GM18868 (cell line): Measurements from ENCODE around the gene COL3A1.

Experiments used
- ATAC-seq: cut with Tn5 transposase; IDR thresholded peaks from one replicate; pipeline ENCODE4 v1.9.1; 2021; ENCODE audit warnings: mild to moderate bottlenecking, moderate library complexity; ENCODE audit not compliant: unreplicated experiment

Gene COL3A1

DNA sequence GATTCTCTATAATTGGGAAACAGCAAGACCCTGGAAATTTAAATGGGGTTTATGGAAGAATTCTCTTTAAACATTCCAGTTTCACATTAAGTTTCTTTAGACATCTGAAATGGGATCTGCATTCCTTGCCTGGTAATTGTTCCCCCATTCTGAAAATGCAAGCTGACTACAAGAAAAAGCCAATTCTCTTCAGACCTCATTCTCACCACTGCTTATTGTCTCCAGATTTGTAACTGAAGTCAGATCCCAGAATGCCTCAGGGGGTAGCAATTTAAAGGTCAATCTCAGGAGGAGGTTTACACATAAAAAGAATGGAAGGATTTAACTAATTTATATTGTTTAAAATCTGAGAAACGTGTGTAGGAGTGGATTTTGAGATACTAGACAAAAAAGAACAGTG lies 41.2 kb downstream of the COL3A1 start:
- no peak for ATAC-seq

DNA sequence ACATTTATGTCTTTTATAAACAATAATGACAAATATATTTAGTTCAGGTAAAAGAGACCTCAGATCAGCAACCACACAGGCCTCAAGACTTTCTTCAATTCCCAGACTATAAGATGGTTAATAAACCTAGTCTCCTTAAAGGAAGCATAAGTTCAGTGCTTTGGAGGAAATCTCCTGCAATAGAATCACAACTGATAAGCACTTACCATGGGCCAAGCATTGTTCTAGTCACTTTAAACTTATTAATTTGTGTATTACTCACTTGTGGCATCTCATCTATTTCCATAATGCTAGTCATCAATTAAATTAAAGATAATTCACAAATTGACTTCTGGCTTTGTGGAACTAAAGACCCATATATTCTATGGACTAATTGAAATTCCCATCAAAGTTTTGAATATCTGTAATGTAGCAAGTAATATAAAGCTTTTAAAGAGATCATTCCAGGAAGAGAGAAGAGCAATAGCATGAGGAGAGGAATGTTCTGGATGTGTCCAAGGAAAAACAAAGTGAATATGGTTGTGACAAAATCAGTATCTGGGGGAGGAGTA lies 42.2 kb downstream of the COL3A1 start:
- ATAC-seq = no peak

- ATAC-seq = no peak
Measured at GRCh38 chr2:189018631-189019030, 44.5 kb downstream of the COL3A1 start.

GRCh38 chr2:189020179-189020578 lies 46.0 kb downstream of the COL3A1 start:
- no peak for ATAC-seq

- ATAC-seq = no peak
Measured at GRCh38 chr2:189022053-189022481, 47.9 kb downstream of the COL3A1 start.

GRCh38 chr2:189022492-189022891 lies 48.3 kb downstream of the COL3A1 start:
- ATAC-seq = no peak

GRCh38 chr2:189024901-189025618 lies 50.9 kb downstream of the COL3A1 start:
- ATAC-seq = peak; percentile 89

DNA sequence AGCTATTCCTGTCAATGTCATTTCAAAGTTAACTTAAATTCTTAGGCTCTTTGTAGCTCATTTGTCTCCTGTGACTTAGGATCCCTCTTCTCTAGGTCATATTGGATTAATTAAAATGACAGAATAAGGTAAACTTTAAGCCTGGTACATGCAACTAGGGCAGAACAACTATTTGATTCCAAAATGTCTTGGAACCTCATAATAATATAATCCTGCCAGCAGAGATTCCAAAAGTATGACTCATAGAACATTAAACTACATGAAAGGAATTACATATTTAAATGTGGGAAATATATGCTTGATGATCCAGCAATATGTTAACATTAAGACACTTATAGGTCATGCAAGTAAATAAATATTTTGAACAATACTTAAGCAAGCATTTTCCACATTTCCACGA lies 63.3 kb downstream of the COL3A1 start:
- ATAC-seq = no peak

GRCh38 chr2:189045836-189046235 lies 71.7 kb downstream of the COL3A1 start:
- ATAC-seq = no peak

DNA sequence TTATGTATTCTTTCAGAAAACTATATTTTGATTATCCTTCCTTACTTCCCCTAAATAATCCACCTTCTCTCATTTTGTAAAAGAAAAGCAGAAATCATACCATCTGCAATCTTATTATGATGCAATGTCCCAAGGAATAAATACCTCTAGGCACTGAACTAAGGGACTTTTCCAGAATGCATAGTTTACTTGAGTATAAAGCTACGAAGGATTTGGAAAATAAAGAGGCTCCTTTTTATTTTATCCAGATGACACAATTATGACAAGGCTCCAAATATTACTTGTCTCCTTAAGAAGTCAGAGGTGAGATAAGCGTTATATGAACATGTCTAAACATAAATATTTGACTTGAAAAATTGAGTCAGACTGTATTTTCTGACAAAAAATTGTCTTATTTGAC lies 72.1 kb downstream of the COL3A1 start:
- no peak for ATAC-seq

DNA sequence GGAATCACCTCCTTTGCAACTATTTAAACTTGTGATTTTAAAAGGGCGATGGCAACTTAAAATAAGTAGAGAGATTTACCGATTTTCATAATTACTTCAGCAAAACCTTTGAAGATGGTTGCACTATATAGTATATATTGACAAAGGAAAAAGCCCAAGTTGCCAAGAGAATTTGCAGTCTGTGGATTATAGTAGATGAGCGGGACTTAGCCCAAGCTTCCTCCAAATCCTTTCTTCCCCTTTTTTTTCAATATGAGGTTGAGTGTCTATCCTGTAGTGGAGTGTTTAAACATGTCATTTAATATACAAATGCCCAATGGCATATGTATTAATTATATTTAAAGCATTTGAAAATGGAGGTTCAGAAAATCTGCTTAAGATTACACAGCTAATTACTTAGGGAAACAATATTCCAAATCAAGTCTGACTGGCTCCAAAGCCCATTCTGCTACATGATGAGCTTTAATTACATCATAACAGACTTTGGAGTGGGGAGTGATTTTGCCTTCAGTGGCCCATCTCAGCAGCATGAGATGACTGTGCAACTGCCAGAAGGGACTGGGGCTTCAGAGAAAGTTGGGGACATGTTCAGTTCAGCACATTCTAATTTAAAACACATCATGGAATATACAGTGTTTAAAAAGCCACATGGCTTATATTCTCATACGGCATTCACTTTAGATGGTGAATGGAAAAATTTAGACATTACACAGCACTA lies 73.2 kb downstream of the COL3A1 start:
- ATAC-seq = no peak

- no peak for ATAC-seq
Measured at GRCh38 chr2:189048189-189048588, 74.0 kb downstream of the COL3A1 start.

GRCh38 chr2:189049709-189050164 lies 75.6 kb downstream of the COL3A1 start:
- no peak for ATAC-seq

DNA sequence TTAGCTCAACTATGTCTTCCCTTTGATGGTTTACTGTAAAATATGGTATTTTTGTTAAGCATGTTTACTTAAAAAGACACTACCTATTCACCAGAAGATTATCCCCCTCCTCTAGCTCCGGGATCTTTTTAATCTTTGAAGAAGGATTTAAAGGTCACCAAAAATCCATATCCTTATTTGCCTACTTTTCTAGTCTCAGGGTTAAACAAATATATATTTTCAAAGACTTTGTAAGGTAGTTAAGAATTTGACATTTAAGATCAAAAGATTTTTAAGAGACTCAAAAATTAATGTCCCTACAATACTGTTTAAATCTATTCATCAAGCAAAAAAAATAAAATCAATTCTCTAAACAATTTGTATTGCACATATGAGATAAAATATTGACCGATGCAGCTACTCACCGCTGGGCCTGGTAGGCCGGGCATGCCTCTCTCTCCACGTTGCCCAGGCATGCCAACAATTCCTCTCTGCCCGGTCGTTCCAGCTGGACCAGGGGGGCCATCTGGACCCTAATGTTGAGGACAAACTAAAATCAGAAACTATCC lies 76.1 kb downstream of the COL3A1 start:
- no peak for ATAC-seq

- ATAC-seq = no peak
Measured at GRCh38 chr2:189056200-189057106, 82.3 kb downstream of the COL3A1 start.

GRCh38 chr2:189057316-189057715 lies 83.1 kb downstream of the COL3A1 start:
- no peak for ATAC-seq

DNA sequence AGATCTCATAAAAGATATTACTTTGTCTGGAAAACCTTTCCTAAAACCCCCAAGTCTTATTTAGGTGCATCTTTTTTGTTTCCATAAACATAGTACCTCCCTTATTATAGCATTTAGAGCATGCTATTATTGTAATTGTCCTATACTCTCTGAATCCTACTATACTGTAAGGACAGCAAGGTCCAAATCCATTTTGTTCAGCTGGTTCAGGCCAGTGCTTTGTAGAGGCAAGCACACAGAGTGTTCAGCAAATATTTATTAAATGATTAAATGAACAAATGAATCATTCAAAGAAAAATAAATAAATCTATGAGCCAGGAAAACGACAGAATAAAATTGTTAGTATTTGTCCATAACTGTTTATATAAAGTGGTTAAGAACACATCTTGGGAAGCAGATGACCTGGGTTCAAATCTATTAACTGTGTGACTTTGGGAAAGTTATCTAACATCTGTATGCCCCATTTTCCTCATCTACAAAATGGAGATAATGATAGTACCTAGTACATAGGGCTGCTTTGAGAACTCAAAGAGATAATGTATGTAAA lies 86.0 kb downstream of the COL3A1 start:
- ATAC-seq = no peak
